GM03348 (cell line): ENCODE data around the gene SLC4A9.
"Not testable (repeated sequence)": the region's sequence is repeated elsewhere in the genome, so short reads cannot be mapped to it uniquely, and the experiment has no call there.

Experiments used
- DNase-seq: peaks from one replicate; pipeline ENCODE4 v3.0.0; 2012; ENCODE audit warnings: low spot score

Gene SLC4A9

DNA sequence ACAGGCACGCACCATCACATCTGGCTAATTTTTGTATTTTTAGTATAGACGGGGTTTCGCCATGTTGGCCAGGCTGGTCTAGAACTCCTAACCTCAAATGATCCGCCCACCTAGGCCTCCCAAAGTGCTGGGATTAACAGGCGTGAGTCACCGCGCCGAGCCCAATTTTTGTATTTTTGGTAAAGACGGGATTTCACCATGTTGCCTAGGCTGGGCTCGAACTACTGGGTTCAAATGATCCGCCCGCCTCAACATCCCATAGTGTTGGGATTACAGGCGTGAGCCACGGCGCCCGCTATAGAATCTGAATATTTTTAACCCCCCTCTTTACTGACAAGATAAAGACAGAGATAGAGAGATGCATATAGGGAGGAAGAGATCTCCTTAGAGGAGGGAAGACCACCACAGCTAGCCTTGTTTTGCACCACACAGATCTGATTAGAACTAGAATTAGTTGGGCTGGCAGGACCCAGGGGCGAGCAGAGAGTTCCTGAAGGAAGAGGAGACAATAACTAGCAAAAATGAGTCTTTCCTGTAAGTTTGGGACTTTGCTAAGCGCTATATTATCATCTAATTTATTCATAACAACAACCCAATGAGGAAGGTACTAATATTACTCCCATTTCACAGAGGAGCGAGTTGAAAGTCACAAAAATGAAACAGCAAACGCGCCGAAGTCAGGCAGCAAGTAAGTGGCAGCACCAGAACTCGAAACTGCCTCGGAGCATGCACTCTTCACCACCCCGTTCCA lies 40.2 kb downstream of the SLC4A9 start:
- DNase-seq, result no peak

DNA sequence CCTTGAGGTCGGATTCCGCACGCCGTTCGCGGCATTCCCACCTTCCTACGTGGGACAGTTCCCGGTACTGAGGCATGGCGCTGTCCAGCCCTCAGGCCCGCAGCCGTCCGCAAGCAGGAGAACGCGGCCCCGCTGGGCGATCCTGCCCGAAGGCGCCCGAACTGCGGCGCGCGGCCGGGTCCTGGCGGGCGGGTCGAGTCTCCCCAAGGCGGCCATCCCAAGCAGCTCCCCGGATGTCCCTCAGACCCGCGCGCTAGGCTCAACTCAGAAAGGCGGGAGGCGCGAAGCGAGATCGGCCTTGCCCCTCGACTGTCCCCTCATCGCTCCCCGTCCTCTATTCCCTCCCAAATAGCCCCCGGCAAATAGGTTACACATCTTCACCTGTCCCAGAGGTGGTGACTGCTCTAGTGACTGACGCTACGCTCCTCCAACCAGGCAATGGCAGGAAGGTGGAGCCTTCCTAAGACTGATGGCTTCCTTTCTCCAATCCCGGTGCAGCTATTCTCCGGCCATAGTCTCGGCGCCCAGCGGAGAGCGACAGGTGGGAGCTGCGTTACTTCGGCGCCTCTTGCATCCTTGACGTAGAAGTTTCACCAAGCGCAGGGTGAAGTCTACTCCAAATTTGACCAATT lies 40.9 kb downstream of the SLC4A9 start:
- peak; percentile 92 for DNase-seq

DNA sequence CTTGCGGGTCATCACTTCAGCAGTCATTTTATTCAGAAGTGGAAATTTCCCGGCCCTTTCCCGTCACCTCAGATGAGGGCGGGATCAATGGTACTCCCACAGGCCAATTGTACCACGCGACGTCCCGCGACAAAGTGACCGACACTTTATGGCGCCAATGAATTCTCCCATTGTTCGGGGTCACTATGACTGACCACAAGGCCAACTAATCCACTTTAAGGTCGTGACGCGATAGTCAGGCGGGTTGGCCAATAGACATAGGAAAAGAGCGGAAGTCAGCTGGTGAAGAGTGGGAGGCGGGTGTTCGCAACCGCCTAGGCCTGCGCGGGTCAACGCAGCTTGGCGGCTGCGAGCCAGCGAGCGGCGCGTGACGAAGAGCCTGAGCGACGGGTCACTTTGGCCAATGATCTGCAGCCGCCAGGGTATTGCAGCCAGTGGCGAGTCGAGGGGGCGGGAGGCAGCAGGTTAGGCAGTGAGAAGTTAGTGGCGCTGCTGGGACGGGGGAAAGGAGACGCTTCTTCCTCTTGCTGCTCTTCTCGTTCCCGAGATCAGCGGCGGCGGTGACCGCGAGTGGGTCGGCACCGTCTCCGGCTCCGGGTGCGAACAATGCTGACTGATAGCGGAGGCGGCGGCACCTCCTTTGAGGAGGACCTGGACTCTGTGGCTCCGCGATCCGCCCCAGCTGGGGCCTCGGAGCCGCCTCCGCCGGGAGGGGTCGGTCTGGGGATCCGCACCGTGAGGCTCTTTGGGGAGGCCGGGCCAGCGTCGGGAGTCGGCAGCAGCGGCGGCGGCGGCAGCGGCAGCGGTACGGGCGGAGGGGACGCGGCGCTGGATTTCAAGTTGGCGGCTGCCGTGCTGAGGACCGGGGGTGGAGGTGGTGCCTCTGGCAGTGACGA lies 41.6 kb downstream of the SLC4A9 start, which contains the start of gene ANKHD1:
TSS of gene ANKHD1 (plus strand) at position 472 of the 896 bp plus-strand sequence. CDS start at position 607, 135 bp downstream.
- peak; percentile 97 for DNase-seq

DNA sequence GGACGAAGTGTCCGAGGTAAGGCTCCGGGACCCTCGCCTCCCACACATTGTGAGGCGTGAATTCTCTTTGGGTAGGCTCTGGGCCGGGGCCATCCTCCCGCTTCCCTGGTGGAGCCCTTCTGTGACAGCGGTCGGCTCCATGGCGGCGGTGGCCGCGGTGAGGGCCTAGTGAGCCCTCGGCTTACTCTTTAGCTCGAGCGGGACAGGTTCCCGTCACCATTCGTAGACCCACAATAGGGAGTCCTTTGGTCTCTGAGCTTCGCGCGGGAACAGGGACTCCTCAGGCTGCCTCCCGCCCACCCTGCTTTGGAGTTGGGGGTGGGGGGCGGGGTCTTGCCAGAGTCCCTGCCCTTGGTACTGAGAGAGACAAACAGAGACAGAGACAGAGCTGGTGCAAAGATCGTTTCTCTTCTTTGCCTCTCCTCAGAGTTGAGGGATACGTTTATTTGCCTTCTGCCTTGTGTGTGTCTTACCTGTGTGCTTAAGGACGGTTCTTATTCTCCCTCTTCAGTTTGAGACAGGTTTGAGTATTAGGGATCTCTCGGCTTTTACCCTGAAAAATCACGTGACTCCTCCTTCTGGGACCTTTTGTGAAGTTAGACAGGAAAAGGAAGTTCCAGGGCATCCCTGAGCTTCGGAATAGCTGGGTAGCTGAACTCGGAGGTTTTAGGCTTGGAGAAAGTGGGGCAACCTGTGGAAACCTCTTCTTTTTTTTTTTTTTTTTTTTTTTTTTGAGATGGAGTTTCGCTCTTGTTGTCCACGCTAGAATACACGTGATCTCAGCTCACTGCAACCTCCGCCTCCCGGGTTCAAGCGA lies 42.5 kb downstream of the SLC4A9 start:
- DNase-seq, result peak; percentile 52

DNA sequence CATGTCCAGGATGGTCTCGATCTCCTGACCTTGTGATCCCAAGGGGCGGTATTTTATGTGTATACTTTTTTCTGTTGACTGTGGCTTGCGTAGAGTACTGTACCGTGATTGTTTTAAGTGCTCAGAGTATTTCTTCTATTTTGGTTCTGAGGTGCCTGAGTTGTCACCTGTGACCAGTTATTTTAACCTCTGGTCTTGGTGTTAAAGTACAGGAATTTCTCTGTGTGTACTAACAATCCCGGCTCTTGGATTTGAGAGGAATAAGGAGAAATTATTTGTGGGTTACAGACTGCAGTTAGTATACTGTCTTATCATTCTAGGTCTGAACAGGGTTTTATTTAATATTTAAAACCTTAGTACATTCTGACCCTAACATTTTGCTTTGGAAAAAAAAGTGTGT lies 43.6 kb downstream of the SLC4A9 start:
- no peak for DNase-seq

DNA sequence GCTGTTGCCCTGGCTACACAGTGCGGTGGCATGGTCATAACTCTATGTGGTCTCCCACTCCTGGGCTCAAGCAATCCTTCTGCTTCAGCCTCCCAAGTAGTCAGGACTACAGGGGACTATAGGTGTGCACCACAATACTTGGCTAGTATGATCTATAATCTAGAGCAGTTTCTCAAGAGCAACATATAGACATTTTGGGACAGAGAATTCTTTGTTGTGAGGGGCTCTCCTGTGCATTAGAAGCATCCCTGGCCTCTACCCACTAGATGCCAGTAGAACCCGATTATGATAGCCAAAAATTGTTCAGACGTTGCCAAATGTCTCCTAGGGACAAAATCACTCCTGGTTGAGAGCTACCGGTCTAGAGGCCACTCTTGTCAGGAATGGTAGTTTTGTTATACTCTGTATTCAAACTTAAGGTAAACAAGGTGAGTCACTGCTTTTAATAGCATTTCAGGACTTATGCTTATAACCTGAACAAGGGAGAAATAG lies 48.8 kb downstream of the SLC4A9 start:
- no peak for DNase-seq

DNA sequence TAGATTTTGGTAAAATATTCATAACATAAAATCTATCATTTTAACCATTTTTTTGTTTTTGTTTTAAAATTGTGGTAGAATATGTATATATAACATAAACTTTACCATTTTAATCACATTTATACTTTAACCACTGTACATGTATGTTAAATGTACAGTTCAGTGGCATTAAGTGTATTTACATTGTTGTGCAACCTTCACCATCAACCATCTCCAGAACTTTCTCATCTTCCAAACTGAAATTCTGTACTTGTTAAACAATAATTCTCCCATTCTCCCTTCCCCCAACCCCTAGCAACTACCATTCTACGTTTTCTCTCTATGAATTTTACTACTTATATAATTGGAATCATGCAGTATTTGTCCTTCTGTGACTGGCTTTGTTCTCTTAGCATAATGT lies 53.2 kb downstream of the SLC4A9 start:
- no peak for DNase-seq

DNA sequence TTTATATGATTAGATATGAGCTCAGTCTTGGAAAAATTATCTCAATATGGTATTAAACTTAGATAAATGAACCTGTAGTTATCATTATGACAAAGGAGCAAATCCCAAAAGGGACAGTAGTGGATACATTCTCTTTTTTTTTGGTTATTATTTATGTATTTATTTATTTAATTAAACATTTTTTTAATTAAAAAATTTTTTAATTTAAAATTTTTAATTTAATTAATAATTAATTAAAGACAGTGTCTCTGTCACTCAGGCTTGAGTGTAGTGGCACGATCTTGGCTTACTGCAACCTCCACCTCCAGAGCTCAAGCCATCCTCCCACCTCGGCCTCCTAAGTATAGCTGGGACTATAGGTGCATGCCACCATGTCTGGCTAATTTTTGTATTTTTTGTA lies 57.2 kb downstream of the SLC4A9 start:
- DNase-seq, result no peak

DNA sequence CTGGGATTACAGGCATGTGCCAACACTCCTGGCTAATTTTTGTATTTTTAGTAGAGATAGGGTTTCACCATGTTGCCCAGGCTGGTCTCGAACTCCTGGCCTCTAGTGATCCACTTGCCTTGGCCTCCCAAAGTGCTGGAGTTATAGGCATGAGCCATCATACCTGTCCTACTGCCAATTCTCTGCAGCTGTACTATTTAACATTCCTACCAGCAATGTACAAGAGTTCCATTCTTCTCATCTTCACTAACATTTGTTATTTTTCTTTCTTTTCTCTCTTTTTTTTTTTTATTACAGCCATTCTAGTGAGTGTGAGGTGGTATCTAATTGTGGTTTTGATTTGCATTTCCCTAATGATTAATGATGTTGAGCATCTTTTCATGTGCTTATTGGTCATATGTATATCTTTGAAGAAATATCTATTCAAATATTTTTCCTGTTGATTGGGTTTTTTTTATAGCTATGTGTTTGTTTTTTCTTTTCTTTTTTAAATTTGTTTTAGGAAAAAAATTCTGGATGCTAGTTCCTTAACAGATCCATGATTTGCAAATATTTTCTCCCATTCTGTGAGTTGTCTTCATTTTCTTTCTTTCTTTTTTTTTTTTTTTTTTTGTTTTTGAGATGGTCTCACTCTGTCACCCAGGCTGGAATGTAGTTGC lies 59.0 kb downstream of the SLC4A9 start:
- DNase-seq, result no peak

DNA sequence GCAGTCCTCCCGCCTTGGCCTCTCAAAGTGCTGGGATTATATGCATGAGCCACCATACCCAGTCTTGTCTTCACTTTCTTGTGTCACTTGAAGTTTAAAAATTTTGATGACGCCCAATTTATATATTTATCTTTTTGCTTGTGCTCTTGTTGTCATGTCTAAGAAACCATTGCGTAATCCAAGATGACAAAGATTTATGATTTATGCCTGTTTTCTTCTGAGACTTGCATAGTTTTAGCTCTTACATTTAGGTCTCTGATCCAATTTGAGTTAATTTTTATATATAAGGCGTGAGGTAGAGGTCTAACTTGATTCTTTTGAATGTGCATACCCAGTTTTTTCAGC lies 60.2 kb downstream of the SLC4A9 start:
- DNase-seq, result no peak

DNA sequence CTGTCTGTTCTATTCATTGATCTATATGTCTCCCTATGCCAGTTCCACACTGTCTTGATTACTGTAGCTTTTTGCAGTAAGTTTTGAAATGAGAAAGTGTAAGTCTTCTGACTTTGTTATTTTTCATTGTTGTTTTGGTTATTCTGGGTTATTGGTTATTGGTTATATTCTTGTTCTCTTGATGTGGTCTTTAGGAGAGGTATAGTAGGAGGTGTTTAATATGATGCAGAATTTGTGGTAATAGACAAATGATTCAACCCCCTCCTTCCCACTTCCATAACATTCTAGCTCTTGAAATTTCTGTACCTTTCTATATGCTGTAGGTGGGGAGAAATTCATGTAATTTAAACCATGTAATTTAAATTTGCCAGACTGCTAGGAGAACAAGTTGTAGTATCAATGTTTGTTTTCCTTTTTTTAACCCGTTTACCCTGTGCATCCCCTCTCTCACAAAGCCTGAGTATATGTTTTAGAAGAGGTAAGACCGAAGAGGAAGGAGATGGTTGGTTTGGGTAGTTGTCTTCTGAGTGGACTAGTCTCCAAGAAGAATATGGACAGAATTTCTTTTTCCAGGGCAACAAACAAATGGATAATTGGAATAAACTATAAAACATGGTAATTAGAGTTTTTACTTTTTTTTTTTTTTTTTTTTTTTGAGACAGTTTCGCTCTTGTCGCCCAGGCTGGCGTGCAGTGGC lies 60.8 kb downstream of the SLC4A9 start:
- DNase-seq, result no peak

DNA sequence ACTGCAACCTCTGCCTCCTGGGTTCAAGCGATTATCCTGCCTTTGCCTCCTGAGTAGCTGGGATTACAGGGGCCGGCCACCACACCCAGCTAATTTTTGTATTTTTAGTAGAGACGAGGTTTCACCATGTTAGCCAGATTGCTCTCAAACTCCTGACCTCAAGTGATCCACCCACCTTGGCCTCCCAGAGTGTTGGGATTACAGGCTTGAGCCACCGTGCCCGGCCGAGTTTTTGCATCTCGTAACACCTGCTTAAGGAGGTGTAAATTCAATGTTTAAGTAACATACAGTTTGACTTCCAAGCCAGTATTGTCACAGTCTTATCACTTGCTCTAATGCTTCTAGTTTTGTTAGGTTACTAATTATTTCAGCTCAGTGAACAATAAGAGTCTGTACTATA lies 61.4 kb downstream of the SLC4A9 start:
- not testable (repeated sequence) for DNase-seq

DNA sequence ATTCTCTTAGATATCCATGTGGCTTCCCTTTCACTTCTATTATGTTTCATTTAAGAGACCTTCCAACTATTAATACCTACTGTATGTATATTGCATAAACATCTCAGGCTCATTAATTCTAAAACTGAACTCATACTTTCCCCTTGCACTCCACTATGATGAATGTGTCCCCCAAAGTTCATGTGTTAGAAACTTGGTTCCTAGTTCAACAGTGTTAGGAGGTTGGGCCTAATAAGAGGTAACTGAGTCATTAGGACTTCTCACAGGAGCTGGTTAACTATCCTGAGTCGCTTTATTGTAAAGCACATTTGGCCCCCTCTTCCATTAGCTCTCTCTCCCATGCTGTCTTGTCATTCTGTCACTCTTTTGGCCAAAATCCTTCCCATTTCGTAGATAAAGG lies 63.6 kb downstream of the SLC4A9 start:
- DNase-seq, result no peak

DNA sequence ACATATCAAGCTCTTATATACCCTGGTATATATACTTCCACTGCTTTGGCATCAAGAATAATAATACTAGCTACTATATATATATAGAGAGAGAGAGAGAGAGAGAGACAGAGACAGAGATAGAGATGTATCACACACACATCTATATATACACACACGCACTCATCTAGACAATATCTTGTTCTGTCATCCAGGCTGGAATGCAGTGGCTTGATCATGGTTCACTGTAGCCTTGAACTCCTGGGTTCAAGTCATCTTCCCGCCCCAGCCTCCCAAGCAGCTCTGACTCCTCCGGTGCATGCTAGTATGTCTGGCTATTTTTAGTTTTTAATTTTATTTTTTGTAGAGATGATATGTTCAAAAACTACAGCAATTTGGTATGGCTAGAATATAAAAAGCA lies 64.1 kb downstream of the SLC4A9 start:
- no peak for DNase-seq
